ENCODE results near the gene B3GALT2.
"Not testable (repeated sequence)": the region's sequence is repeated elsewhere in the genome, so short reads cannot be mapped to it uniquely, and the experiment has no call there.

Gene B3GALT2, protein sequence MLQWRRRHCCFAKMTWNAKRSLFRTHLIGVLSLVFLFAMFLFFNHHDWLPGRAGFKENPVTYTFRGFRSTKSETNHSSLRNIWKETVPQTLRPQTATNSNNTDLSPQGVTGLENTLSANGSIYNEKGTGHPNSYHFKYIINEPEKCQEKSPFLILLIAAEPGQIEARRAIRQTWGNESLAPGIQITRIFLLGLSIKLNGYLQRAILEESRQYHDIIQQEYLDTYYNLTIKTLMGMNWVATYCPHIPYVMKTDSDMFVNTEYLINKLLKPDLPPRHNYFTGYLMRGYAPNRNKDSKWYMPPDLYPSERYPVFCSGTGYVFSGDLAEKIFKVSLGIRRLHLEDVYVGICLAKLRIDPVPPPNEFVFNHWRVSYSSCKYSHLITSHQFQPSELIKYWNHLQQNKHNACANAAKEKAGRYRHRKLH
- 2.6 to 12.2 (median 9.1) reads per million in 3 donors for total RNA-seq

DNA sequence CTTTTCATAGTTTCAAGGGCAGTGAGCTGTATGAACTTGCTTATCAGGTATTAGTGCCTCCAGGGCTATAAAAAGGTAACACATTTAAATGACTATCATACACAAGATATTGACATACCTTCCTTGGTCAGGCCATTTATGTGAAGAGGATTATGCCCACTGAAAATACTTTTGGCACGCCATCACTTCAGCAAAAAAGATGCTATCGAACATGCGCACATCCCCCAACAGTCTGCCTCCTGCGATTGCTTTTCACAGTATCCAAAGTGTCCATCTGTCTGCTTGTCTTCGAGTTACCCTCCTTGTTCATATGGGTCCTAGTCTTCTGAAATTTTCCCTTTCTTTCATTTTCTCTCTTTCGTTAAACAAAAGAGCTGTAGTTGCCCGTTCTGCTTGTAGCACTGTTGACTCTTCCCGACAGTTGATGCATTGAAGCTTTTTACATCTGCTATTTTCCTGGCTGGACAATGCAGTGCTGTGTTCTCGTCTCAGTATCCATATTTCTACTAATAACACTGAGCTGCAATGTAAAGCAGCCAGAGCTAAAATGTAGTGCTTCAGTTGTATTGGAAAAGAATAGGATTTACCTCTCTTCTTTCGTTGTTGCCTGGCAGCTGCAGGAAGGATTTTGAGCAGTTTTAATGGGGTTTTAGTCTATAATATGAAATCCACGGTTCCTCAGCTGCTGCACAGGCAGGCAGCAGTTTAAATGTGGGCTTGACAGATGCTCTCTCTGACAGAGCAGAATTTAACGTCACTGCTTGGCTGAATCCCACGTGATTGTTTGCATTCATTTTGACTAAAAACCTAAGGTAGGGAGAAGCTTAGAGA, at the start of gene B3GALT2:
Gene B3GALT2 (minus strand): TSS at position 713 of the 831 bp plus-strand sequence. CDS start 5,051 bp downstream, outside the sequence.
- Histone ChIP-seq H3K4me1 (ENCODE audit: control insufficient read depth, insufficient read depth, low read length, poor library complexity, severe bottlenecking) (peaks cover 3% of the 10 kb centered on the region), H3K27ac (ENCODE audit: insufficient read depth, low read length, poor library complexity, severe bottlenecking) (peak within 1 kb of the TSS; percentile 40), H3K9me3 (ENCODE audit: control insufficient read depth, low read length) (no peaks in the 10 kb centered on the region), H3K27me3 (replicated peaks; ENCODE audit: control insufficient read depth, insufficient read depth, low read length, poor library complexity, severe bottlenecking) (no peaks in the 10 kb centered on the region), H3K4me3 (ENCODE audit: insufficient read depth, low read depth, low read length, poor library complexity, severe bottlenecking) (peak within 1 kb of the TSS; percentile 39), H3K36me3 (ENCODE audit: control insufficient read depth, insufficient read depth, low read length) (no peaks in the 10 kb centered on the region)
- no peak for DNase-seq

- no peak overlapping the region for H3K27ac ChIP-seq (ENCODE audit: insufficient read depth, low read length, poor library complexity, severe bottlenecking)
- no peak for DNase-seq
- no peaks in the 10 kb centered on the region for H3K9me3 ChIP-seq (ENCODE audit: control insufficient read depth, low read length)
- H3K27me3 ChIP-seq (replicated peaks; ENCODE audit: control insufficient read depth, insufficient read depth, low read length, poor library complexity, severe bottlenecking), result no peaks in the 10 kb centered on the region
- H3K4me1 ChIP-seq (ENCODE audit: control insufficient read depth, insufficient read depth, low read length, poor library complexity, severe bottlenecking), result no peaks in the 10 kb centered on the region
- H3K36me3 ChIP-seq (ENCODE audit: control insufficient read depth, insufficient read depth, low read length), result peaks cover 26% of the 10 kb centered on the region
- H3K4me3 ChIP-seq (ENCODE audit: insufficient read depth, low read depth, low read length, poor library complexity, severe bottlenecking), result no peak overlapping the region
Measured at GRCh38 chr1:193234530-193234929, 48.1 kb upstream of the B3GALT2 start.

DNA sequence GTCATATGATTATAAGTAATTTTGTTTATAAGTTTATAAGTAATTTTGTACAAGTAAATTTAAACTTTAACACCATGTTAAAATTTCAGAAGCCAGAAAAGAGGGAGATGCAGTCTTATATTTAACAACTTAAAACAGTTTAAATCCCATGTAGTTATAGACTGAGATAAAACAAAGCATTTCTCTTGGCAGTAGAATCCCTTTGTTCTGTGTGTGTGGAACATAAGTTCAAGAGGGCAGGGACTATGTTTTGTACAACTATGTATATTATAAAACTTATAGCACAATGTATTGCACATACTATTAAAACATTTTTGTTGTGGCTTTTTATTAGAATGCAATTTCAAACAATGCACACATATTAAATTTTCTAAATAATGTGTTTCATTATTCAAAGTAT, 44.7 kb upstream of the B3GALT2 start:
- H3K27me3 ChIP-seq (replicated peaks; ENCODE audit: control insufficient read depth, insufficient read depth, low read length, poor library complexity, severe bottlenecking); H3K9me3 ChIP-seq (ENCODE audit: control insufficient read depth, low read length); H3K27ac ChIP-seq (ENCODE audit: insufficient read depth, low read length, poor library complexity, severe bottlenecking); DNase-seq; H3K4me3 ChIP-seq (ENCODE audit: insufficient read depth, low read depth, low read length, poor library complexity, severe bottlenecking); H3K4me1 ChIP-seq (ENCODE audit: control insufficient read depth, insufficient read depth, low read length, poor library complexity, severe bottlenecking): not testable (repeated sequence)
- H3K36me3 ChIP-seq (ENCODE audit: control insufficient read depth, insufficient read depth, low read length), result peaks cover 13% of the 10 kb centered on the region

DNA sequence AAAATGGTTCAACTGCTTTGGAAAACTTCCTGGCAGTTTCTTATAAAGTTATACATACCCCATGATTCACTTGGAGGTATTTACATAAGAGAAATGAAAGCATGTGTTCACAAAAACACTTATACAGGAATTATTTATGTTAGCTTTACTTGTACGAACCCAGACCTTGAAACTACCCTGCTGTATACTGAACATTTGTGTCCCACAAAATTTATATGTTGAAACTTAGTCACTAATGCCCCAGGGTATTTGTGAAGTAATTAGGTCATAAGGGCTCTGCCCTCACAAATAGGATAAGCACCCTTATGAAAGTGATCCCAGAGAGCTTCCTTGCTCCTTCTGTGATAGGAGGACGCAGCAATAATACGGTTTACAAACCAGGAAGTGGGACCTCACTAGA, 42.7 kb upstream of the B3GALT2 start:
- no peak overlapping the region for H3K27ac ChIP-seq (ENCODE audit: insufficient read depth, low read length, poor library complexity, severe bottlenecking)
- H3K4me1 ChIP-seq (ENCODE audit: control insufficient read depth, insufficient read depth, low read length, poor library complexity, severe bottlenecking), result no peaks in the 10 kb centered on the region
- DNase-seq, result no peak
- no peaks in the 10 kb centered on the region for H3K27me3 ChIP-seq (replicated peaks; ENCODE audit: control insufficient read depth, insufficient read depth, low read length, poor library complexity, severe bottlenecking)
- H3K4me3 ChIP-seq (ENCODE audit: insufficient read depth, low read depth, low read length, poor library complexity, severe bottlenecking), result no peak overlapping the region
- H3K9me3 ChIP-seq (ENCODE audit: control insufficient read depth, low read length), result no peaks in the 10 kb centered on the region
- peaks cover 9% of the 10 kb centered on the region for H3K36me3 ChIP-seq (ENCODE audit: control insufficient read depth, insufficient read depth, low read length)

DNA sequence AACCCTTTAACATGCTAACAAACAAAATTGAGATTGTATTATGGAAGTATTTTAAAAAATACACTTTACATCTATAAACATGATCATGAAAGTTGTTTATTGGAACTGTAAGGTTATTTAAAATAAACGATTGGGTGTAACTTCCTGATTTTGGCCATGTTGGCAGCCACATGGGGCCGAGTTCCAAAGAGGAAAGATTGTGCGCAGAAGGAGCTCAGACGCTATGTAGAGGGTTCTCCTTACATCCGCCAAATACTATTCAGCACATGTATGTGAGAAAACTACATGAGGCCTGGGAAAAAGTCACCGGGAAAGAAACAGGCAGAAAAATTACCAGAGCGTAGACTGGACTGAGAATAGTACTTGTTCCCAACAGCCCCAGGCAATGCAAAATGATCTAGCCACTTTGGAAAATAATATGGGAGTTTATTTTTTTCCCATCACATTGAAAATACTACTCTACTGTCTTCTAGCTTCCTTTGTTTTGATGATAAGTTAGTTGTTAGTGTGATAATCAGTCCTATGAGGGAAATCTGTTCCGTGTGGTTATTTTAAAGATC, 35.7 kb upstream of the B3GALT2 start:
- Histone ChIP-seq H3K27me3 (replicated peaks; ENCODE audit: control insufficient read depth, insufficient read depth, low read length, poor library complexity, severe bottlenecking) (no peaks in the 10 kb centered on the region), H3K36me3 (ENCODE audit: control insufficient read depth, insufficient read depth, low read length) (peaks cover 4% of the 10 kb centered on the region), H3K4me3 (ENCODE audit: insufficient read depth, low read depth, low read length, poor library complexity, severe bottlenecking) (no peak overlapping the region), H3K4me1 (ENCODE audit: control insufficient read depth, insufficient read depth, low read length, poor library complexity, severe bottlenecking) (no peaks in the 10 kb centered on the region), H3K9me3 (ENCODE audit: control insufficient read depth, low read length) (no peaks in the 10 kb centered on the region), H3K27ac (ENCODE audit: insufficient read depth, low read length, poor library complexity, severe bottlenecking) (no peak overlapping the region)
- DNase-seq, result no peak

DNA sequence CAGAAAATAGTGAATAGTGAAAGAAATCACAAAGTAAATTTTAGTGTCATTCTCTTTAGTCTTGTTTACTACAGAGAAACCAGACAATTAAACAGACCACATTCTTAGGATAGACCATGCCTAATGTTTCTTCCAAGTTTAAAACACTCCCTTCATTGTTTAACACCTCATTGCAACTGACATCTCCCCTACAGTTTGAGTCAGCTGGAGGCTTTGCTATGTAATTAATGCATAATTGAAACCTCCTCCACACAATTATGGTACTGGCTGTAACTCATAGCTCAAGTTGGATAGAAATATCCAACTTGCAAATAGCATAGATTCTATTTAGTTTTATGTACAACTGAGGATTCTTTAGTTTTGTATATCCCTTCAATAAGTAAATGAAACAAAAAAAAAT, 35.2 kb upstream of the B3GALT2 start:
- Histone ChIP-seq H3K36me3 (ENCODE audit: control insufficient read depth, insufficient read depth, low read length) (peaks cover 4% of the 10 kb centered on the region), H3K4me1 (ENCODE audit: control insufficient read depth, insufficient read depth, low read length, poor library complexity, severe bottlenecking) (no peaks in the 10 kb centered on the region), H3K4me3 (ENCODE audit: insufficient read depth, low read depth, low read length, poor library complexity, severe bottlenecking) (no peak overlapping the region), H3K9me3 (ENCODE audit: control insufficient read depth, low read length) (no peaks in the 10 kb centered on the region), H3K27me3 (replicated peaks; ENCODE audit: control insufficient read depth, insufficient read depth, low read length, poor library complexity, severe bottlenecking) (no peaks in the 10 kb centered on the region), H3K27ac (ENCODE audit: insufficient read depth, low read length, poor library complexity, severe bottlenecking) (no peak overlapping the region)
- no peak for DNase-seq

DNA sequence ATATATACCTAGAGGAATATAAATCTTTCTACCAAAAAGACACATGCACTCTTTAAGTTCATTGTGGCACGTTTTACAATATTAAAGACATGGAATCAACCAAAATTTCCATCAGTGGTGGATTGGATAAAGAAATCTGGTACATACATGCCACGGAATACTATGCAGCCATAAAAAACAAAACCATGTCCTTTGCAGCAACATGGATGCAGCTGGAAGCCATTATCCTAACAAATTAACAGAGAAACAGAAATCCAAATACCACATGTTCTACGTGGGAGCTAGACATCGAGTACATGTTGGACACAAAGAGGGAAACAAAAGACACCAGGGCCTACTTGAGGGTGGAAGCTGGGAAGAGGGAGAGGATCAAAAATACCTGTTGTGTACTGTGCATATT, 33.0 kb upstream of the B3GALT2 start:
- no peak overlapping the region for H3K4me3 ChIP-seq (ENCODE audit: insufficient read depth, low read depth, low read length, poor library complexity, severe bottlenecking)

DNA sequence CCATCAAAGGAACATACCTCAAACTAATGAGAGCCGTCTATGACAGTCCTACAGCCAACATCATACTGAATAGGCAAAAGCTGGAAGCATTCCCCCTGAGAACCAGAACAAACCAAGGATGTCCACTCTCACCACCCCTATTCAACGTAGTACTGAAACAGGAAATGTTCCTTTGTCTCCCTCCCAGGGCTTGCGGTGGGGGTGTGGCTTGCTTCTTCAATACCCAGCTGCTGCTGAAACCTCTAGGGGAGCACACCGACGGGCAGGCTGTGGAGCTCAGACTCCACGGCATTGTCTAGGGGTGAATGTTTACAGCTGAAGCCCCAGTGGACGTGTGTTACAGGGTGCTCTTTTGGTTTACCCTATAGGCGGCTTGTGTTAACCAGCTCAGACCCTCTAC, 30.5 kb upstream of the B3GALT2 start:
- no peak overlapping the region for H3K4me3 ChIP-seq (ENCODE audit: insufficient read depth, low read depth, low read length, poor library complexity, severe bottlenecking)
- no peaks in the 10 kb centered on the region for H3K9me3 ChIP-seq (ENCODE audit: control insufficient read depth, low read length)
- no peaks in the 10 kb centered on the region for H3K4me1 ChIP-seq (ENCODE audit: control insufficient read depth, insufficient read depth, low read length, poor library complexity, severe bottlenecking)
- H3K27me3 ChIP-seq (replicated peaks; ENCODE audit: control insufficient read depth, insufficient read depth, low read length, poor library complexity, severe bottlenecking), result no peaks in the 10 kb centered on the region
- no peak for DNase-seq
- peaks cover 11% of the 10 kb centered on the region for H3K36me3 ChIP-seq (ENCODE audit: control insufficient read depth, insufficient read depth, low read length)
- no peak overlapping the region for H3K27ac ChIP-seq (ENCODE audit: insufficient read depth, low read length, poor library complexity, severe bottlenecking)

More for the DNA sequence above, 33.0 kb upstream of the B3GALT2 start:
- no peaks in the 10 kb centered on the region for H3K27me3 ChIP-seq (replicated peaks; ENCODE audit: control insufficient read depth, insufficient read depth, low read length, poor library complexity, severe bottlenecking)
- no peak overlapping the region for H3K27ac ChIP-seq (ENCODE audit: insufficient read depth, low read length, poor library complexity, severe bottlenecking)
- peaks cover 4% of the 10 kb centered on the region for H3K36me3 ChIP-seq (ENCODE audit: control insufficient read depth, insufficient read depth, low read length)
- no peaks in the 10 kb centered on the region for H3K4me1 ChIP-seq (ENCODE audit: control insufficient read depth, insufficient read depth, low read length, poor library complexity, severe bottlenecking)
- no peak for DNase-seq
- H3K9me3 ChIP-seq (ENCODE audit: control insufficient read depth, low read length), result no peaks in the 10 kb centered on the region

DNA sequence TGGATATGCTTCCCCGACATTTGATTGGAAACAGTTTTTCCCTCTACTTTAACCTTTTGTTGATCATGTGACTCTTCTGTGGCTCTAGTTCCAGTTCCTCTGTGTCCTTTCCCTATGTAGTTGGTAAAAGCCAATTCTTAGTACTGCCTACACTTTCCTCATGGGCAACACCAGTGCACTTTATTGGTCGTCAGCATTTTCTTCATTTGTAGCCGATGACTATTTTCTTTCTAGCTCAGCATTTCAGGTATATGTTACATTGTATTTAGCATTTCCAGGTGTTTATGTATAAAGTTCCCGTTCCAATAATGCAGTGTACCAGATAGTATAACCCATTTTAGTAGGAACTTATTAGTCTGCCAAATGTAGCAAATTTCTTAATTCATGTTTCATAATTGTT, 27.6 kb upstream of the B3GALT2 start:
- DNase-seq, result no peak
- Histone ChIP-seq H3K27me3 (replicated peaks; ENCODE audit: control insufficient read depth, insufficient read depth, low read length, poor library complexity, severe bottlenecking) (no peaks in the 10 kb centered on the region), H3K9me3 (ENCODE audit: control insufficient read depth, low read length) (no peaks in the 10 kb centered on the region), H3K4me3 (ENCODE audit: insufficient read depth, low read depth, low read length, poor library complexity, severe bottlenecking) (no peak overlapping the region), H3K36me3 (ENCODE audit: control insufficient read depth, insufficient read depth, low read length) (peaks cover 11% of the 10 kb centered on the region), H3K27ac (ENCODE audit: insufficient read depth, low read length, poor library complexity, severe bottlenecking) (no peak overlapping the region), H3K4me1 (ENCODE audit: control insufficient read depth, insufficient read depth, low read length, poor library complexity, severe bottlenecking) (no peaks in the 10 kb centered on the region)

DNA sequence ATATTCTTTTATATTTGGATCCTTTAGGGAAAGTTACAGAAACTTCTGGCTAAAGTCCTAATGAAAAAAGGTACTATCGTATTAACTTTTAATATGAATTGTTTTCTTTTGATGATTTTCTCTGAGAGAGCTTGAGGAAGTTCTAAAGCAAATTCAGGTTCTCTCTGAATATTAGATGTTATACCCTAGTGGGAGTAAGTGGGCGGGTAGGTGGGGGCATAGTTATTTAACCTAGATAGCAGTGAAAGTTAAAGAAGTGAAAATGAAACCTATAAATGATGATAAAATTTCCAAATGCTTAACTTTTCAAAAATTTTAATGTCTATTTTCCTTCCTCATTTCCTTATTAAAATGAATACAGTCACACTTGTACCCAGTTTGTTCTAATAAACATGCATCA, 26.2 kb upstream of the B3GALT2 start:
- Histone ChIP-seq H3K36me3 (ENCODE audit: control insufficient read depth, insufficient read depth, low read length) (peaks cover 11% of the 10 kb centered on the region), H3K4me1 (ENCODE audit: control insufficient read depth, insufficient read depth, low read length, poor library complexity, severe bottlenecking) (no peaks in the 10 kb centered on the region), H3K27me3 (replicated peaks; ENCODE audit: control insufficient read depth, insufficient read depth, low read length, poor library complexity, severe bottlenecking) (no peaks in the 10 kb centered on the region), H3K27ac (ENCODE audit: insufficient read depth, low read length, poor library complexity, severe bottlenecking) (no peak overlapping the region), H3K9me3 (ENCODE audit: control insufficient read depth, low read length) (no peaks in the 10 kb centered on the region), H3K4me3 (ENCODE audit: insufficient read depth, low read depth, low read length, poor library complexity, severe bottlenecking) (no peak overlapping the region)
- no peak for DNase-seq

Measured in effector memory CD4-positive, alpha-beta T cell (primary cell).